GM18858 (cell line): ENCODE data around the gene MRM2.

Source experiments
- ATAC-seq: cut with Tn5 transposase; IDR thresholded peaks from one replicate; pipeline ENCODE4 v1.9.1; 2021; ENCODE audit not compliant: unreplicated experiment

The MRM2 gene

DNA sequence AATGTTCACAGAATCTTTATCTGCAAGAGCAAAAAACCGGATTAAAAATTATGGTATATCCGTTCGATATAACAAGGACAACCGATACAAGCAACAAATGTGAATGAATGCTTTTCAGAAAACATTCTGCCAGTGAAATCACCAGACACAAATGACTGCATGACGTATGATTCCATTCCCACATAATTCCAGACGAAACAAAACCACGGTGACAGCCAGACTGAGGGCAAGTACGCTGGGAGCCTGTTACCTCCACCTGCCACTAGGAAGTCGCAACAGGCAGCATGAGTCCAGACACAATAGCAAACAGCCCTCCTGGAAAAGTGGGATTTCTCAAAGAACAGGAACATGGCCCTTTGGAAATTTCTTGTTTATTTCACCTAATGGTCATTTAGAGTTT, 51.0 kb downstream of the MRM2 start:
- ATAC-seq: no peak

DNA sequence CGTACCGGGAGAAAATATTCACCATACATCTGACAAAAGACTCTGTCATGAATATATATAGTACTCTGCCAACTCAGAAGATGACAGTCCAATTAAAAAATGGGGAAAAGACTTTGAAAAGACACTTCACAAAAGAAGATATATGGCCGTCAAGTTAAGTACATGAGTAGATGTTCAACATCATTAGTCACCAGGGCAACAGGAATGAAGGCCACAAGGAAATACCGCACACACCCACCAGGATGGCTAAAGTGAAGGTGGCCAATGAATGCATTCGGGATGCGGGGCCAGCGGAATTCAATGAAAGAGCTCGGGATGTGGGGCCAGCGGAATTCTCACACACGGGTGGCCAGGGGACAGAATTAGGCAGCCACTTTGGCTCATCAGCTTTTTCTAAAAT, 51.5 kb downstream of the MRM2 start:
- no peak for ATAC-seq

DNA sequence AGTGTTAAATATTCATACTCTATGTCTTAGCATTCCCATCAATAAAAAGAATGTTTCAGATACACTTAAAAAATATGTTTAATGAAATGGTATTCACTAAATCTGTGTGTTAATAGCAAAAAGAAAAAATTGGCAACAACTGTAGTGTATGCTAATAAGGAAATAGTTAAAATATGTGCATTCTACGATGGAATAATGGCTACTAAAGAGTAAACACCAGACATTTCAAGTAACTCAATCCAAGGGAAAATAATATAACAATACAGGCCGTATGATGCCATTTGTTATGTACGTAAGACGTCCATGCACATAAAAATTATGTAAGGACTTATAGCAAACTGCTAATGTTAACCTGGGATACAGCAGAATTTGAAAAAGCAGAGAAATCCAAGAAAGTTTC, 55.8 kb downstream of the MRM2 start:
- ATAC-seq: no peak

DNA sequence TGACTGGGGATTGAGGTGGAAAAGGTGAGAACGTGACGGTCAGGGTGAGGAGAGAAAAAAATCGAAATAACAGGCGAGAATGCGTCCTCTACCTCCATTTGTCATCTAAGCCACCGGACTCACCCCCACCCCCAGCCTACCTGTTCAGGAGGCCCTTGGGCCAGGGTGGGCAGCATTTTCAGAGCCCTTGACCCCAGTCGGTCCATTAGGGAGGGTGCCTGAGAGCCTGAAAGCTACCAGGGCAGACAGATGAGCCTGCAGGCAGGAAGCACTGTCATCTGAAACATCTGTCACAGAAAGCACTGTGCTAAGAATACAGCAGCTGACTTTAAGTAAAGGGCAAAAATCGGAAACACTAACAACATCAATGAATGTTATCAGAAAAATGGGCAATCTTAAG, 56.3 kb downstream of the MRM2 start:
- no peak for ATAC-seq
